Omental fat pad (tissue), 4 donors: ENCODE data around the gene YDJC. TPM values are rescaled to one million over a fixed set of nuclear protein-coding genes. Genes with fewer than 3 reads are reported as not detected.
"Not testable (repeated sequence)": the region's sequence is repeated elsewhere in the genome, so short reads cannot be mapped to it uniquely, and the experiment has no call there.

Source experiments
- ATAC-seq: fragments of 150-250 bp; one replicate; pipeline ENCODE4 v1.9.1; 2016; ENCODE audit warnings: mild to moderate bottlenecking, moderate library complexity; ENCODE audit not compliant: low FRiP score
- DNase-seq: peaks from one replicate; pipeline ENCODE4 v3.0.0-alpha.2; 2019; ENCODE audit warnings: low spot score
- CTCF ChIP-seq, 3 donors: fragments of 450-650 bp; IDR thresholded peaks; one replicate each; pipeline ENCODE4 v1.5.1; 2016 to 2017; ENCODE audit warnings: antibody characterized with exemption in 3 of 3, mild to moderate bottlenecking in 3 of 3, moderate library complexity in 2 of 3
- total RNA-seq, 4 donors: library from RNA; depleted of rRNA; stranded (reverse); fragments of >200 nt; gene quantifications; one replicate each; pipeline ENCODE4 v1.1.0, GENCODE V29; 2016

Gene YDJC
- total RNA-seq, 4 donors from 2014 or later, result 14.3 to 33.3 (median 17.1) TPM

DNA sequence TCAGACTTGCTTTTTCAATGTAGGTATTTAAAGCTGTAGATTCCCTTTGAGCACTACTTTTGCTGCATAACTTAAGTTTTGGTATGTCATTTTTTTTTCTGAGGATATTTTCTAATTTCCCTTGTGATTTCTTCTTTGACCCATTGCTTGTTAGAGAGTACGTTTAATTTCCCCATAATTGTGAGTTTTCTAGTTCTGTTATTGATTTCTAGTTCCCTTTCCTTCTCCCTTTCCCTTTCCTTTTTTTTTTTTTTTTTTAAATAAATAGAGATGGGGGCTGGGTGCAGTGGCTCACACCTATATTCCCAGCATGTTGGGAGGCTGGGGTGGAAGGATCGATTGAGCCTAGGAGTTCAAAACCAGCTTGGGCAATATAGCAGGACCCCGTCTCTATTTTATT lies 31.5 kb downstream of the YDJC start:
- no peak for ATAC-seq
- no peak for TF ChIP-seq CTCF (IDR thresholded peaks at IDR 0.05)
- DNase-seq, result no peak

DNA sequence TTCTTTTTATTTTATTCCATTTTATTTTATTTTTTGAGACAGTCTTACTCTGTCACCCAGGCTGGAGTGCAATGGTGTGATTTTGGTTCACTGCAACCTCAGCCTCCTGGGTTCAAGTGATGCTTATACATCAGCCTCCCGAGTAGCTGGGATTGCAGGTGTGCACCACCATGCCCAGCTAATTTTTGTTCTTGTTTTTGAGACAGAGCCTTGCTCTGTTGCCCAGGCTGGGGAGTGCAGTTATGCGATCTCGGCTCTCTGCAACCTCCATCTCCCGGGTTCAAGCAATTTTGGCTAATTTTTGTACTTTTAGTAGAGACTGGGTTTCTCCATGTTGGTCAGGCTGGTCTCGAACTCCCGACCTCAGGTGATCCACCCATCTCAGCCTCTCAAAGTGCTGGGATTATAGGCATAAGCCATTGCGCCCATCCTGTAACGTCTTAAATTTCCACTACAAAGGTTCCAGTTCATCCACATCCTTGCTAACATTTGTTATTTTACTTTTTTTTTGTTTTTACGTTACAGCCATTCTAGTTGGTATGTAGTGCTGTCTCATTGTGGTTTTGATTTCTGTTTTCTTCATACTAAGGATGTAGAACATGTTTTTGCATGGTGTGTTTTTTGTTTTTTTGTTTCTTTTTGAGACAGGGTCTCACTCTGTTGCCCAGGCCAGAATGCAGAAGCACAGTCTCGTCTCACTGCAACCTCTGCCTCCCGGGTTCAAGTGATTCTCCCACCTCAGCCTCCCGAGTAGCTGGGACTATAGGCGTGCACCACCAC lies 33.3 kb downstream of the YDJC start:
- not testable (repeated sequence) for DNase-seq, ATAC-seq

DNA sequence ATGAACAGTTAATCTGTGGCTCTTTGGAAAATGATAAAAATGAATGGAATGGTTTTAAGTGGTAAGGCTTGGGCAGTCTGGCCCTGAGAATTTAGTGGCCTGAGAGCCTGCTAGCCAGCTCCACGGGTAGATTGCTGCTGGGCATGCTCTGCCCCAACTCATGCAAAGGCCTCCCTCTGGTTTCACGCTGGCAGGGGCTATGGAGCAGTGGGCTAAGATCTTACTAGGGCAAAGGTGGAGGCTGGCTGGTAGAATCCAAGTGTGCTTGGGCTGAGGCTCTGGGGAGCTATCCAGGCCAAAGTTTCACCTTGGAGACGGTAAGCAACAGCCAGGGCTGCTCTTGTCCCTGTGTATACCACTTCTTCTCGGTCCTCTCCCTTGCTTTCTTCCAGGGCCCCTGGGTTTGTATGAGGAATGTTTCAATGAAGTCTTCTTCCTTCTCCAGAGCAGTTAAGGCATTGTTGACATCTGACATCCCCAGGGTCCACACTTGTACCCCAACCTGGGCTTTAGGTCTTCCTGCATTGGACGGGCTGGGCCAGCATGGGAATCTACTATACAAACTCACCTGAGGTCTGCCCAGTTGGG lies 34.9 kb downstream of the YDJC start:
- no peak for DNase-seq
- TF ChIP-seq CTCF (IDR thresholded peaks at IDR 0.05), result no peak
- no peak for ATAC-seq

- no peak for DNase-seq
- no peak for TF ChIP-seq CTCF (IDR thresholded peaks at IDR 0.05)
- ATAC-seq, result no peak
These were observed 36.2 kb downstream of the YDJC start for GRCh38 chr22:21593406-21594232.

- TF ChIP-seq CTCF (IDR thresholded peaks at IDR 0.05), result no peak
- DNase-seq (no peak), ATAC-seq (no peak)
These were observed 37.4 kb downstream of the YDJC start for GRCh38 chr22:21592422-21592821.

DNA sequence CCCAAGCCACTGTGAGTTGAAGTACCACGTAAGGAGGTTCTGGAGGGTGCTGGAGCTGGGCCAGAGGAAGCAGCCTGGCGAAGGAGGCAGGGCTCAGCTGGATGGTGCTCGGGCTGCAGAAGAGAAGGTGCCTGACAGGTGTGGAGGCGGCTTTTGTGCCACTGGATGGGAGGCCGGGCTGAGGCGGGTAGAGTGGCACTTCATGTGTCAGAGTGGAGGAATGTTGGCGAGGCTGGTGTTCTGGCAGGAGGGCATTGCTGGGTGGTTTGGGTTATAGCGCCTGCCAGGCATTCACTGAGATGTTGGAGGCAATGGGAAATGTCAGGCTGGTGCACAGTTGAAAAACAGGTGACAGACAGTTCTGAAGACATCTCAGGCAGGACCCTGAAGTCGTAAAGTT lies 38.1 kb downstream of the YDJC start:
- TF ChIP-seq CTCF (IDR thresholded peaks at IDR 0.05), result no peak
- DNase-seq, result no peak
- ATAC-seq, result no peak

DNA sequence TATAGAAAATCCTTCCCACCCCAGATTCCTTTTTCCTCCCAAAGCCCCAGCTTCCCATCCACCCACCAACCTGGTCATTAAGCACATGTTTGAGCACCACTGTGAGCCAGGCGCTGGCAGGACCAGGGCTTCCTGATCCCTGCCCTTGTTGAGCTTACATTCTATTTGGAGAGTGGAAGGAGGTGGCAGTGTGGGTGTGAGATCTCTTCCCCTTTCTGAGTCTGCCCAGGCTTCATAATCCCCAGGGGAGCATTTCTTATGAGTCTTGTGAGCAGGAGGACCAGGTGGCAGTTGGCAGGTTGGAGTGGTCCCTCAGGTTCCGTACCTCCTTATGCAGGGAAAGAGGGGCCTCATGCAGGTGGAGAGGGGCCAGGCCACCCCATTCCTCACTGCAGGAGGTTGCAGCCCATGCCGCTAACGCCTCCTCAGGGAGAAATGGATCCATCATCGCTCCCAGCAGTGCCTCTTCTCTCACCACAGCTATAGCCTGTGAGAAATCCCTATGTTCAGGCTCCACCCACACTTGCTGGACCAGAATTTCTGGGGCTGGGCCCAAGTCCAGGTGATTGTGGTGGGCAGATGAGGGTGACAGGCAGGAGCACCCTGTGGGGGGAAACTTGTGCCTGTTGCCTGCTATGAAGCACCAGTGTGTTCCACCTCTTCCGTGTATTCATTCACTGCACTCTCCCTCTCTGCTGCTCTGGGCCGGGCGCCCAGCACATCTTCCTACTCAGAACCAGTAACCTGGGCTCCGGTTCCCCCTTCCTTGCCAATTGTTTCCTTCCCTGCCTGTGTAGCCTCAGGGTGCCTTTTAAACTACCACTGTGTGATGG lies 38.8 kb downstream of the YDJC start:
- TF ChIP-seq CTCF (IDR thresholded peaks at IDR 0.05), result no peak
- ATAC-seq, result no peak
- no peak for DNase-seq
